ENCODE results near the gene CAPN7. TPM values are rescaled to one million over a fixed set of nuclear protein-coding genes. Genes with fewer than 3 reads are reported as not detected.
"Not testable (repeated sequence)": the region's sequence is repeated elsewhere in the genome, so short reads cannot be mapped to it uniquely, and the experiment has no call there.

Gene CAPN7
- total and polyA plus RNA-seq, 8 donors: 38.0 to 66.5 (median 51.5) TPM

GRCh38 chr3:15181963-15182362 lies 24.1 kb upstream of the CAPN7 start:
- no peaks in the 10 kb centered on the region for H3K36me3 ChIP-seq
- no peaks in the 10 kb centered on the region for H3K4me1 ChIP-seq
- no peak overlapping the region for H3K27ac ChIP-seq
- intact Hi-C loops (cut with DNase I): no loop called here
- no peak for TF ChIP-seq CTCF (IDR thresholded peaks at IDR 0.05)
- no peak for DNase-seq
- no peak overlapping the region for H3K4me3 ChIP-seq
- no peak for ATAC-seq
- no peaks in the 10 kb centered on the region for H3K9me3 ChIP-seq
- peaks cover 0 to 6% of the 10 kb centered on the region in 2 donors for H3K27me3 ChIP-seq

- peak in 2 of 4 donors; percentile 72 to 81 for DNase-seq
- H3K27me3 ChIP-seq: peaks cover 0 to under 1% of the 10 kb centered on the region in 2 donors
- intact Hi-C loops (cut with DNase I): no loop called here
- no peak overlapping the region for H3K4me3 ChIP-seq
- no peaks in the 10 kb centered on the region for H3K36me3 ChIP-seq
- TF ChIP-seq CTCF (IDR thresholded peaks at IDR 0.05): no peak
- no peak overlapping the region for H3K27ac ChIP-seq
- H3K9me3 ChIP-seq: no peaks in the 10 kb centered on the region
- no peak for ATAC-seq
- H3K4me1 ChIP-seq: no peaks in the 10 kb centered on the region
These were observed 23.0 kb upstream of the CAPN7 start for GRCh38 chr3:15183011-15183410.

GRCh38 chr3:15185404-15185803 lies 20.6 kb upstream of the CAPN7 start:
- no peak for TF ChIP-seq CTCF (IDR thresholded peaks at IDR 0.05)
- intact Hi-C loops (cut with DNase I): no loop called here
- no peak overlapping the region for H3K27ac ChIP-seq
- no peak overlapping the region for H3K4me3 ChIP-seq
- DNase-seq (no peak), ATAC-seq (no peak)
- H3K4me1 ChIP-seq: no peaks in the 10 kb centered on the region
- no peaks in the 10 kb centered on the region for H3K36me3 ChIP-seq
- no peaks in the 10 kb centered on the region for H3K27me3 ChIP-seq
- no peaks in the 10 kb centered on the region for H3K9me3 ChIP-seq

- no peak for DNase-seq
These were observed 20.0 kb upstream of the CAPN7 start for GRCh38 chr3:15186101-15186476.

GRCh38 chr3:15186477-15187164 lies 19.4 kb upstream of the CAPN7 start:
- ATAC-seq: not testable (repeated sequence)

More at GRCh38 chr3:15186101-15186476, 20.0 kb upstream of the CAPN7 start:
- H3K9me3 ChIP-seq: no peaks in the 10 kb centered on the region
- no peaks in the 10 kb centered on the region for H3K36me3 ChIP-seq
- H3K4me1 ChIP-seq: no peaks in the 10 kb centered on the region
- ATAC-seq: no peak
- no peaks in the 10 kb centered on the region for H3K27me3 ChIP-seq
- intact Hi-C loops (cut with DNase I): no loop called here
- TF ChIP-seq CTCF (IDR thresholded peaks at IDR 0.05): no peak
- no peak overlapping the region for H3K4me3 ChIP-seq
- H3K27ac ChIP-seq: no peak overlapping the region

More at GRCh38 chr3:15186477-15187164, 19.4 kb upstream of the CAPN7 start:
- DNase-seq; H3K4me1 ChIP-seq; intact Hi-C loops (cut with DNase I); H3K27me3 ChIP-seq; H3K27ac ChIP-seq; H3K9me3 ChIP-seq; H3K36me3 ChIP-seq; H3K4me3 ChIP-seq: not testable (repeated sequence)

All from left lung (tissue), 10 donors.